ENCODE data around the gene P3H2.

Gene P3H2

GRCh38 chr3:190064659-190065058 is 56.0 kb downstream of the P3H2 start:
- Mint-ChIP-seq H3K27ac (no peak overlapping the region), H3K4me3 (no peak overlapping the region), H3K4me1 (no peaks in the 10 kb centered on the region), H3K27me3 (peaks cover 1% of the 10 kb centered on the region), H3K9me3 (no peaks in the 10 kb centered on the region), H3K36me3 (no peaks in the 10 kb centered on the region)
- DNase-seq (ENCODE audit: low spot score in 2 of 2) (no peak), ATAC-seq (ENCODE audit: low read depth) (no peak)

- H3K4me3 Mint-ChIP-seq: no peak overlapping the region
- no peaks in the 10 kb centered on the region for H3K36me3 Mint-ChIP-seq
- no peak for DNase-seq (ENCODE audit: low spot score in 2 of 2)
- no peaks in the 10 kb centered on the region for H3K9me3 Mint-ChIP-seq
- no peaks in the 10 kb centered on the region for H3K27me3 Mint-ChIP-seq
- no peak overlapping the region for H3K27ac Mint-ChIP-seq
- H3K4me1 Mint-ChIP-seq: no peaks in the 10 kb centered on the region
- no peak for ATAC-seq (ENCODE audit: low read depth)
Observed at GRCh38 chr3:190064112-190064511, 56.6 kb downstream of the P3H2 start.

- H3K9me3 Mint-ChIP-seq: no peaks in the 10 kb centered on the region
- H3K27me3 Mint-ChIP-seq: no peaks in the 10 kb centered on the region
- no peak for DNase-seq (ENCODE audit: low spot score in 2 of 2)
- H3K27ac Mint-ChIP-seq: no peak overlapping the region
- no peaks in the 10 kb centered on the region for H3K36me3 Mint-ChIP-seq
- ATAC-seq (ENCODE audit: low read depth): no peak
- H3K4me1 Mint-ChIP-seq: no peaks in the 10 kb centered on the region
- H3K4me3 Mint-ChIP-seq: no peak overlapping the region
Observed at GRCh38 chr3:190063490-190063889, 57.2 kb downstream of the P3H2 start.

- ATAC-seq (ENCODE audit: low read depth): no peak
- no peak overlapping the region for H3K27ac Mint-ChIP-seq
- no peaks in the 10 kb centered on the region for H3K27me3 Mint-ChIP-seq
- H3K4me3 Mint-ChIP-seq: no peak overlapping the region
- no peaks in the 10 kb centered on the region for H3K36me3 Mint-ChIP-seq
- H3K4me1 Mint-ChIP-seq: no peaks in the 10 kb centered on the region
- H3K9me3 Mint-ChIP-seq: no peaks in the 10 kb centered on the region
- DNase-seq (ENCODE audit: low spot score in 2 of 2): no peak
Observed at GRCh38 chr3:190060192-190060775, 60.4 kb downstream of the P3H2 start.

GRCh38 chr3:190059242-190059590 is 61.5 kb downstream of the P3H2 start:
- H3K27me3 Mint-ChIP-seq: no peaks in the 10 kb centered on the region
- no peak for DNase-seq (ENCODE audit: low spot score in 2 of 2)
- ATAC-seq (ENCODE audit: low read depth): no peak
- no peak overlapping the region for H3K27ac Mint-ChIP-seq
- H3K4me1 Mint-ChIP-seq: no peaks in the 10 kb centered on the region
- H3K9me3 Mint-ChIP-seq: no peaks in the 10 kb centered on the region
- H3K4me3 Mint-ChIP-seq: no peak overlapping the region
- no peaks in the 10 kb centered on the region for H3K36me3 Mint-ChIP-seq

- no peak overlapping the region for H3K4me3 Mint-ChIP-seq
- no peaks in the 10 kb centered on the region for H3K9me3 Mint-ChIP-seq
- ATAC-seq (ENCODE audit: low read depth): no peak
- no peak overlapping the region for H3K27ac Mint-ChIP-seq
- no peaks in the 10 kb centered on the region for H3K4me1 Mint-ChIP-seq
- no peaks in the 10 kb centered on the region for H3K36me3 Mint-ChIP-seq
- H3K27me3 Mint-ChIP-seq: no peaks in the 10 kb centered on the region
- no peak for DNase-seq (ENCODE audit: low spot score in 2 of 2)
Observed at GRCh38 chr3:190058521-190059241, 62.0 kb downstream of the P3H2 start.

- Mint-ChIP-seq H3K36me3 (no peaks in the 10 kb centered on the region), H3K4me1 (no peaks in the 10 kb centered on the region), H3K9me3 (no peaks in the 10 kb centered on the region), H3K27me3 (no peaks in the 10 kb centered on the region), H3K27ac (no peak overlapping the region), H3K4me3 (no peak overlapping the region)
- ATAC-seq (ENCODE audit: low read depth) (no peak), DNase-seq (ENCODE audit: low spot score in 2 of 2) (no peak)
Observed at GRCh38 chr3:190056742-190057141, 64.0 kb downstream of the P3H2 start.

GRCh38 chr3:190055773-190056172 is 64.9 kb downstream of the P3H2 start:
- no peak for DNase-seq (ENCODE audit: low spot score in 2 of 2)
- ATAC-seq (ENCODE audit: low read depth): no peak
- Mint-ChIP-seq H3K9me3 (no peaks in the 10 kb centered on the region), H3K4me1 (no peaks in the 10 kb centered on the region), H3K36me3 (no peaks in the 10 kb centered on the region), H3K4me3 (no peak overlapping the region), H3K27ac (no peak overlapping the region), H3K27me3 (no peaks in the 10 kb centered on the region)

- Mint-ChIP-seq H3K27ac (no peak overlapping the region), H3K9me3 (no peaks in the 10 kb centered on the region), H3K4me3 (no peak overlapping the region)
Observed at GRCh38 chr3:190053919-190054672, 66.6 kb downstream of the P3H2 start.

GRCh38 chr3:190051641-190052040 is 69.1 kb downstream of the P3H2 start:
- no peak for DNase-seq (ENCODE audit: low spot score in 2 of 2)

More at GRCh38 chr3:190053919-190054672, 66.6 kb downstream of the P3H2 start:
- ATAC-seq (ENCODE audit: low read depth): no peak
- H3K27me3 Mint-ChIP-seq: no peaks in the 10 kb centered on the region
- no peaks in the 10 kb centered on the region for H3K36me3 Mint-ChIP-seq
- no peaks in the 10 kb centered on the region for H3K4me1 Mint-ChIP-seq
- no peak for DNase-seq (ENCODE audit: low spot score in 2 of 2)

GRCh38 chr3:190048932-190049441 is 71.7 kb downstream of the P3H2 start:
- Mint-ChIP-seq H3K4me1 (no peaks in the 10 kb centered on the region), H3K4me3 (no peak overlapping the region), H3K36me3 (no peaks in the 10 kb centered on the region), H3K27ac (no peak overlapping the region), H3K27me3 (peaks cover 3% of the 10 kb centered on the region), H3K9me3 (peaks cover 3% of the 10 kb centered on the region)
- DNase-seq (ENCODE audit: low spot score in 2 of 2) (no peak), ATAC-seq (ENCODE audit: low read depth) (no peak)

More at GRCh38 chr3:190051641-190052040, 69.1 kb downstream of the P3H2 start:
- no peak for ATAC-seq (ENCODE audit: low read depth)
- H3K36me3 Mint-ChIP-seq: no peaks in the 10 kb centered on the region
- H3K9me3 Mint-ChIP-seq: no peaks in the 10 kb centered on the region
- H3K4me3 Mint-ChIP-seq: no peak overlapping the region
- no peak overlapping the region for H3K27ac Mint-ChIP-seq
- no peaks in the 10 kb centered on the region for H3K27me3 Mint-ChIP-seq
- H3K4me1 Mint-ChIP-seq: no peaks in the 10 kb centered on the region

- Mint-ChIP-seq H3K27me3 (peaks cover 3% of the 10 kb centered on the region), H3K4me1 (no peaks in the 10 kb centered on the region), H3K27ac (no peak overlapping the region), H3K4me3 (no peak overlapping the region), H3K9me3 (peaks cover 3% of the 10 kb centered on the region), H3K36me3 (no peaks in the 10 kb centered on the region)
- no peak for DNase-seq (ENCODE audit: low spot score in 2 of 2)
- no peak for ATAC-seq (ENCODE audit: low read depth)
Observed at GRCh38 chr3:190044974-190045373, 75.7 kb downstream of the P3H2 start.

- ATAC-seq (ENCODE audit: low read depth): no peak
- Mint-ChIP-seq H3K27ac (no peak overlapping the region), H3K36me3 (no peaks in the 10 kb centered on the region), H3K4me3 (no peak overlapping the region), H3K9me3 (peaks cover 3% of the 10 kb centered on the region), H3K27me3 (peaks cover 3% of the 10 kb centered on the region), H3K4me1 (no peaks in the 10 kb centered on the region)
- DNase-seq (ENCODE audit: low spot score in 2 of 2): no peak
Observed at GRCh38 chr3:190044142-190044541, 76.6 kb downstream of the P3H2 start.

GRCh38 chr3:190043741-190044140 is 77.0 kb downstream of the P3H2 start:
- Mint-ChIP-seq H3K9me3 (peaks cover 3% of the 10 kb centered on the region), H3K4me3 (no peak overlapping the region), H3K36me3 (no peaks in the 10 kb centered on the region), H3K27ac (no peak overlapping the region), H3K27me3 (peaks cover 3% of the 10 kb centered on the region), H3K4me1 (no peaks in the 10 kb centered on the region)
- ATAC-seq (ENCODE audit: low read depth): no peak
- no peak for DNase-seq (ENCODE audit: low spot score in 2 of 2)
